HL-60 (cell line): ENCODE data around the gene CFAP46.

Source experiments
- CTCF ChIP-seq: IDR thresholded peaks from one replicate; pipeline ENCODE4 v1.5.1; 2011; ENCODE audit warnings: low read length, control low read depth, inconsistent platforms; ENCODE audit not compliant: insufficient read depth
- GABPA ChIP-seq: IDR thresholded peaks from 2 replicates; pipeline ENCODE4 v1.6.1; 2012; ENCODE audit warnings: low read depth
- POLR2AphosphoS5 ChIP-seq: IDR thresholded peaks from 2 replicates; pipeline ENCODE4 v1.6.1; 2012; ENCODE audit warnings: low read depth
- REST ChIP-seq: IDR thresholded peaks from 2 replicates; pipeline ENCODE4 v1.6.1; 2012; ENCODE audit warnings: low read depth; ENCODE audit not compliant: insufficient replicate concordance
- SPI1 ChIP-seq: IDR thresholded peaks from 2 replicates; pipeline ENCODE4 v1.6.1; 2012; ENCODE audit warnings: low read depth, mild to moderate bottlenecking, borderline replicate concordance

- TF ChIP-seq CTCF: peak; percentile 38
- TF ChIP-seq POLR2AphosphoS5: no peak
- TF ChIP-seq SPI1: no peak
- TF ChIP-seq GABPA: no peak
- no peak for TF ChIP-seq REST
Observed at GRCh38 chr10:132939957-132940790, 2.2 kb downstream of the CFAP46 start.
